ENCODE data around the gene CFAP69. TPM values are rescaled to one million over a fixed set of nuclear protein-coding genes. Genes with fewer than 3 reads are reported as not detected.

CFAP69 gene
- total RNA-seq, 1 experiment from 2014 or later = 3.4 TPM

GRCh38 chr7:90242369-90243168 lies 2.4 kb upstream of the CFAP69 start:
- peaks cover 31% of the 10 kb centered on the region for H3K27me3 Mint-ChIP-seq (ENCODE audit: low read depth)
- CTCF ChIA-PET = no interaction called here

GRCh38 chr7:90243556-90243955 lies 1.4 kb upstream of the CFAP69 start:
- peaks cover 39% of the 10 kb centered on the region for H3K4me1 Mint-ChIP-seq
- peak overlapping the region; percentile 95 for H3K4me3 Mint-ChIP-seq
- no peak for TF ChIP-seq CTCF (IDR thresholded peaks at IDR 0.05)
- TF ChIP-seq GABPB1 (CRISPR knock-in tag; IDR thresholded peaks at IDR 0.05) = no peak
- no peak for TF ChIP-seq ESRRA (CRISPR knock-in tag; IDR thresholded peaks at IDR 0.05; ENCODE audit: borderline replicate concordance)
- no peak for TF ChIP-seq ZNF281 (CRISPR knock-in tag; IDR thresholded peaks at IDR 0.05)
- no peak for TF ChIP-seq ZNF512 (CRISPR knock-in tag; IDR thresholded peaks at IDR 0.05; ENCODE audit: borderline replicate concordance)
- no peak for TF ChIP-seq CBFB (CRISPR knock-in tag; IDR thresholded peaks at IDR 0.05; ENCODE audit: low read depth)
- no peak for TF ChIP-seq ZNF423 (CRISPR knock-in tag; IDR thresholded peaks at IDR 0.05)
- TF ChIP-seq AR (CRISPR knock-in tag; IDR thresholded peaks at IDR 0.05) = no peak
- TF ChIP-seq HMGA2 (CRISPR knock-in tag; IDR thresholded peaks at IDR 0.05) = no peak
- TF ChIP-seq PRDM15 (CRISPR knock-in tag; IDR thresholded peaks at IDR 0.05) = no peak
- no peak for TF ChIP-seq ATF2 (CRISPR knock-in tag; IDR thresholded peaks at IDR 0.05; ENCODE audit: borderline replicate concordance, low read depth)
- no peaks in the 10 kb centered on the region for H3K36me3 Mint-ChIP-seq
- no peaks in the 10 kb centered on the region for H3K9me3 Mint-ChIP-seq
- ChIA-PET CTCF (interaction anchor here (0.7 to 1.2 kb wide), 2 partner anchors 31 to 109 kb away, joined by 3 to 7 read pairs; partner anchors contain the start of gene STEAP2), POLR2A (interaction anchor here (0.7 kb wide), 1 partner anchor 32 kb away, joined by 3 read pairs; the partner anchor contains the start of gene STEAP2)
- peaks cover 31% of the 10 kb centered on the region for H3K27me3 Mint-ChIP-seq (ENCODE audit: low read depth)
- no peak for DNase-seq (ENCODE audit: low spot score)
- no peak for ATAC-seq
- no peak overlapping the region for H3K27ac Mint-ChIP-seq

More at GRCh38 chr7:90242369-90243168, 2.4 kb upstream of the CFAP69 start:
- no peaks in the 10 kb centered on the region for H3K9me3 Mint-ChIP-seq
- no peak for ATAC-seq
- no peak for TF ChIP-seq TEAD1 (CRISPR knock-in tag; IDR thresholded peaks at IDR 0.05)
- TF ChIP-seq ZNF671 (CRISPR knock-in tag; IDR thresholded peaks at IDR 0.05) = no peak
- no peak for TF ChIP-seq JUN (CRISPR knock-in tag; IDR thresholded peaks at IDR 0.05)
- TF ChIP-seq E2F4 (CRISPR knock-in tag; IDR thresholded peaks at IDR 0.05; ENCODE audit: borderline replicate concordance, low read depth) = no peak
- no peak overlapping the region for H3K4me3 Mint-ChIP-seq
- H3K36me3 Mint-ChIP-seq = no peaks in the 10 kb centered on the region
- no peak overlapping the region for H3K27ac Mint-ChIP-seq
- POLR2A ChIA-PET = interaction anchor here (0.5 kb wide), 1 partner anchor 61 kb away, joined by 3 read pairs; no protein-coding TSS in a partner anchor
- H3K4me1 Mint-ChIP-seq = peaks cover 39% of the 10 kb centered on the region
- DNase-seq (ENCODE audit: low spot score) = no peak

All from WTC11 (cell line).